ENCODE data around the gene CELF5. TPM values are rescaled to one million over a fixed set of nuclear protein-coding genes. Genes with fewer than 3 reads are reported as not detected.

The CELF5 gene
- total RNA-seq, 4 donors from 2014 or later = not detected

- TF ChIP-seq CTCF (IDR thresholded peaks at IDR 0.05) (no peak), EP300 (IDR thresholded peaks at IDR 0.05) (no peak), POLR2A (IDR thresholded peaks at IDR 0.05) (no peak)
- WGBS, 2 donors = 80 to 81% methylated on average over 7 of the region's 7 CpGs
Observed at GRCh38 chr19:3238066-3238561, 13.7 kb downstream of the CELF5 start.

GRCh38 chr19:3239367-3239766 lies 14.9 kb downstream of the CELF5 start:
- H3K27me3 ChIP-seq = peaks cover 0 to 14% of the 10 kb centered on the region in 2 donors
- WGBS, 2 donors = 84 to 91% methylated on average over 5 of the region's 5 CpGs
- no peak for TF ChIP-seq POLR2A (IDR thresholded peaks at IDR 0.05)
- TF ChIP-seq EP300 (IDR thresholded peaks at IDR 0.05) = no peak
- no peak for TF ChIP-seq CTCF (IDR thresholded peaks at IDR 0.05)

More at GRCh38 chr19:3238066-3238561, 13.7 kb downstream of the CELF5 start:
- DNase-seq (ENCODE audit: low spot score in 2 of 2) = no peak
- H3K27me3 ChIP-seq = peaks cover 0 to 14% of the 10 kb centered on the region in 2 donors
- H3K36me3 ChIP-seq = no peaks in the 10 kb centered on the region
- H3K4me3 ChIP-seq = no peak overlapping the region
- peaks cover 0 to 5% (median 0%) of the 10 kb centered on the region in 4 donors for H3K9me3 ChIP-seq
- no peak overlapping the region for H3K27ac ChIP-seq
- no peaks in the 10 kb centered on the region for H3K4me1 ChIP-seq

GRCh38 chr19:3243819-3244700 lies 19.6 kb downstream of the CELF5 start:
- TF ChIP-seq POLR2A (IDR thresholded peaks at IDR 0.05) (no peak), CTCF (IDR thresholded peaks at IDR 0.05) (no peak), EP300 (IDR thresholded peaks at IDR 0.05) (no peak)
- Histone ChIP-seq H3K36me3 (no peaks in the 10 kb centered on the region), H3K27me3 (peaks cover 0 to 17% of the 10 kb centered on the region in 2 donors), H3K27ac (no peak overlapping the region), H3K9me3 (no peaks in the 10 kb centered on the region), H3K4me3 (no peak overlapping the region), H3K4me1 (no peaks in the 10 kb centered on the region)
- WGBS, 2 donors = 44% methylated on average over 23 of the region's 23 CpGs
- no peak for DNase-seq (ENCODE audit: low spot score in 2 of 2)

More at GRCh38 chr19:3239367-3239766, 14.9 kb downstream of the CELF5 start:
- no peaks in the 10 kb centered on the region for H3K4me1 ChIP-seq
- H3K4me3 ChIP-seq = no peak overlapping the region
- no peak overlapping the region for H3K27ac ChIP-seq
- H3K36me3 ChIP-seq = no peaks in the 10 kb centered on the region
- no peak for DNase-seq (ENCODE audit: low spot score in 2 of 2)
- peaks cover 0 to 5% (median 0%) of the 10 kb centered on the region in 4 donors for H3K9me3 ChIP-seq

GRCh38 chr19:3245050-3245449 lies 20.6 kb downstream of the CELF5 start:
- Histone ChIP-seq H3K36me3 (no peaks in the 10 kb centered on the region), H3K27me3 (peaks cover 0 to 22% of the 10 kb centered on the region in 2 donors), H3K9me3 (no peaks in the 10 kb centered on the region), H3K27ac (no peak overlapping the region), H3K4me3 (no peak overlapping the region), H3K4me1 (no peaks in the 10 kb centered on the region)
- 87 to 95% methylated on average over 9 of the region's 9 CpGs for WGBS, 2 donors
- no peak for DNase-seq (ENCODE audit: low spot score in 2 of 2)
- TF ChIP-seq POLR2A (IDR thresholded peaks at IDR 0.05) (no peak), EP300 (IDR thresholded peaks at IDR 0.05) (no peak), CTCF (IDR thresholded peaks at IDR 0.05) (no peak)

- no peaks in the 10 kb centered on the region for H3K36me3 ChIP-seq
- DNase-seq (ENCODE audit: low spot score in 2 of 2) = no peak
- WGBS, 2 donors = 43 to 44% methylated on average over 14 of the region's 14 CpGs
- no peak for TF ChIP-seq EP300 (IDR thresholded peaks at IDR 0.05)
- no peak for TF ChIP-seq CTCF (IDR thresholded peaks at IDR 0.05)
- no peak for TF ChIP-seq POLR2A (IDR thresholded peaks at IDR 0.05)
- peaks cover 0 to 20% of the 10 kb centered on the region in 2 donors for H3K27me3 ChIP-seq
- no peak overlapping the region for H3K4me3 ChIP-seq
- no peak overlapping the region for H3K27ac ChIP-seq
- H3K9me3 ChIP-seq = peaks cover 0 to 17% (median 2%) of the 10 kb centered on the region in 4 donors
- H3K4me1 ChIP-seq = no peaks in the 10 kb centered on the region
Observed at GRCh38 chr19:3248728-3249326, 24.4 kb downstream of the CELF5 start.
